ENCODE measurements around the gene FAM118A.
"Not testable (repeated sequence)": the region's sequence is repeated elsewhere in the genome, so short reads cannot be mapped to it uniquely, and the experiment has no call there.

FAM118A gene

DNA sequence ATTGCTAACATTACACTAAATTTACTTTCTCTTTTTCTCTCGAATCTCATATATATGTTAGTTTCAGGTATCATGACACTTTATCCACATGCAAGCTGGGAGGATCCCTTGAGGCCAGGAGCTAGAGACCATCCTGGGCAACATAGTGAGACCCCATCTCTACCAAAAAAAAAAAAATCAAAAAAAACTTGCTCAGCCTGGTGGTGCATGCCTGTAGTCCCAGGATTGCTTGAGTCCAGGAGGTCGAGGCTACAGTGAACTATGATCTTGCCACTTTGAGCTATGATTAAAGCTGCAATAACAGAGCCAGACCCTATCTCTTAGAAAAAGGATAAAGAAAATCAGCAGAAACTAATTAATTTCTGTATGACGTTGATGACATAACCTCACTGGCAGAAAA, 28.7 kb upstream of the FAM118A start:
- no peak for DNase-seq (ENCODE audit: low spot score)

DNA sequence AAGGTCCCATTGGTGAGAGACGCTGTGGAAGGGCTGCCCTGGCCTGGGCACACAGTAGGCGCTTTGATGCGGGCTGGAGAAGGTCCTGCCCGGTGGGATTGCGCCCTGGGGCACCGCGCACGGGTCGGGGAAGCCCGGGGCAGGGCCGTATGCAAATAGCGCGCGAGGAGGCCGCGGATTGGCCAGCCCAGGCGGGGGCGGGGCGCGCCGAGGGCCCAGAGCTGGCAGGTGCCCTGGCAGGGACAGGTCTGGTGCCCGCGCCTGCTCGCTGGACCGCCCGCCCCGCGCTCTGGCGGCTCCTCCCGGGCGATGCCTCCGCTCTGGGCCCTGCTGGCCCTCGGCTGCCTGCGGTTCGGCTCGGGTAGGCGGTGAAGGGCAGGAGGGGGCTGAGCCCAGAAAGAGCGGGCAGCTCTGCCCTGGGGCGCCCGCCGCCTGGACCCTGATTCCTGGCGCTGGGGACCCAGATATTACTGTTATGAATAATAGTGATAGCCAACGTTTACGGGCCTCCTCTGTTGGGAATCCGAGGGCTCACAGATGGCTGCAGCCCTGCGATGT, 24.9 kb upstream of the FAM118A start, which contains the start of gene UPK3A:
Gene UPK3A (plus strand): TSS at position 245 of the 558 bp plus-strand sequence. CDS start 65 bp downstream, at position 310.
- peak; percentile 62 for DNase-seq (ENCODE audit: low spot score)

DNA sequence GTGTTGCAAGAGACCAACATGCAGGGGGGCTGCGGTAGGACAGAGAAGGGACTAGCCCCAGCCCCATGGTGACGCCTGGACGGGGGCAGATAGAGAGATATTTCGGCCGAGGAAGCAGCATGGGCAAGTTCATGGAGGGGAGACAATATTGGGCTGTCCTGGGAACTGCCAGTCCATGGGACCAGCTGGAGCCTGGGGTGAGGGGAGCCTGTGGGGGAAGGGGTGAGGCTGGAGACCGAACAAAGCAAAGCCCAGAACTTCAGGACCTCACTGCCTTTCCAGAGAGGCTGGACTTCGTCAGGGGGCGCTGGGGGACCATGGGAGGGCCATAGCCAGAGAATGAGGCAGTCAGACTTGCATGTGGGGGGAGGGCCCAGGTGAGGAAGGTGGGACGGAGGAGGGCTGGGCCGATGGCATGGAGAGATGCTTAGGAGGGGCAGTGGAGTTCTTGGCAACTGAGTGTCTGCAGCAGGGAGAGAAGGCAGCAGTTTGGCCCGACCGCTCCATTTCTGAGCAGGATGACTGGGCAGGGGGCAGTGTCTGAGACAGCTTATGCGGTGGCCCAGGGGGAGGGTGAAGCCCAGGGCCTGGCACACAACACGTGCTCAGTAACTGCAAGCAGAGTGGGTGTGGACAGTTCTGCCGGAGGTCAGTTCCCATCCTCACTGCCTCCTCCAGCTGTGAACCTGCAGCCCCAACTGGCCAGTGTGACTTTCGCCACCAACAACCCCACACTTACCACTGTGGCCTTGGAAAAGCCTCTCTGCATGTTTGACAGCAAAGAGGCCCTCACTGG, 24.3 kb upstream of the FAM118A start:
- DNase-seq (ENCODE audit: low spot score): no peak

- no peak for DNase-seq (ENCODE audit: low spot score)
Measured at GRCh38 chr22:45286854-45287551, 22.7 kb upstream of the FAM118A start.

DNA sequence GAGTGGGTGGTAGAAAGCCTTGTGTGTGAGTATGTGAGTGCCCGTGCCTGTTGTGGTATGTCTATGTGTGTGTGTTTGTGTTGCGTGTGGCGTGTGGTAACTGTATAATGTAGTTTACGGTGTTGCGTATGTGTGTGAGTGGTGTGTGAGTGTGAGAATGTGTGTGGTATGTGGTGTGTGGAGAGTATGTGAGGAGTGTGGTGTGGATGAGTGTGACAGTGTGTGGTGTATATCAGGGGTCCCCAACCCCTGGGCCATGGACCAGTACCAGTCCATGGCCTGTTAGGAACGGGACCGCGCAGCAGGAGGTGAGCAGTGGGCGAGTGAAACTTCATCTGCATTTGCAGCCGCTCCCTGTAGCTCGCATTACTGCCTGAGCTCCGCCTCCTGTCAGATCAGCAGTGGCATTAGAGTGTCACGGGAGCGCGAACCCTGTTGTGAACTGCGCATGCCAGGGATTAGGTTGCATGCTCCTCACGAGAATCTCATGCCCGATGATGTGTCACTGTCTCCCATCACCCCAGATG, 19.3 kb upstream of the FAM118A start:
- DNase-seq (ENCODE audit: low spot score): peak; percentile 81

- no peak for DNase-seq (ENCODE audit: low spot score)
Measured at GRCh38 chr22:45291061-45291930, 18.4 kb upstream of the FAM118A start.

- DNase-seq (ENCODE audit: low spot score): no peak
Measured at GRCh38 chr22:45291931-45292290, 17.8 kb upstream of the FAM118A start.

DNA sequence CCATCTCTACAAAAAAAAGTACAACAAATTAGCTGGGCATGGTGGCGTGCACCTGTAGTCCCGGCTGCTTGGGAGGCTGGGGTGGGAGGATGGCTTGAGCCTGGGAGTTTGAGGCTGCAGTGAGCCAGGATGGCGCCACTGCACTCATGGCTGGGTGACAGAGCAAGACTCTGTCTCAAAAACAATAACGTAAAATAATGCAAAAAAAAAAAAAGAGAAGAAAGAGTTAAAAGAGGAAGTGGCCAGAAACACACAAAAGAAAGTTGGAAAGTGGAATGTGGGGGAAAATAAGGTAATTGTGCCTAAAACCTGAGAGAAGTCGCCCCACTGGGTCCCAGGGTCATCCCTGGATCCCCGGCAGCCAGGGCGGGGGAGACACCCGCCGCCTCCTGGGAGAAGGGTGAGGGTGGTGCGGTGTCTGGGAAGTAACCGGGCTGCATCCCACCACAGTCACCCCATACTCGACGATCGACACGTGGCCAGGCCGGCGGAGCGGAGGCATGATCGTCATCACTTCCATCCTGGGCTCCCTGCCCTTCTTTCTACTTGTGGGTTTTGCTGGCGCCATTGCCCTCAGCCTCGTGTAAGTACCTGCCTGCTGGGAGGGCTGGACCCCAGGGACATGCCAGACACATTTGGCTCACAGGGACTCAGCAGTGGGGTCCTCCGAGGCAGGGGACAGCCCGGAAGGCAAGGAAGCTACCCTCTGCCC, 16.8 kb upstream of the FAM118A start:
- DNase-seq (ENCODE audit: low spot score): no peak

- DNase-seq (ENCODE audit: low spot score): no peak
Measured at GRCh38 chr22:45294030-45294429, 15.7 kb upstream of the FAM118A start.

DNA sequence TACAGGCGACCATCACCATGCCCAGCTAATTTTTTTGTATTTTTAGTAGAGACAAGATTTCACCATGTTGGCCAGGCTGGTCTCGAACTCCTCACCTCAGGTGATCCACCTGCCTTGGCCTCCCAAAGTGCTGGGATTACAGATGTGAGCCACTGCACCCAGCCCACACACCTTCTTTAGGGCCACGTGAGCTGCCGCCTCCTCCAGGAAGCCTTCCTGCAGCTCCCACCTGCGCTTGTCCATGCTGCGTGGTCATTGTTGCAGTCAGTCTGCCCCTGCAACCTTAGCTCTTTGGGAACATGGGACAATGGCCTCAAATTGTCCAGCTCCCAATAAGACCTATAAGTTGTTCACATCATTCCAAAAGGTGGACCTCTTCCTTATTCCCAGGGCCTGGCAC, 14.7 kb upstream of the FAM118A start:
- not testable (repeated sequence) for DNase-seq (ENCODE audit: low spot score)

- DNase-seq (ENCODE audit: low spot score): no peak
Measured at GRCh38 chr22:45295492-45295891, 14.2 kb upstream of the FAM118A start.

- no peak for DNase-seq (ENCODE audit: low spot score)
Measured at GRCh38 chr22:45296628-45297297, 13.0 kb upstream of the FAM118A start.

DNA sequence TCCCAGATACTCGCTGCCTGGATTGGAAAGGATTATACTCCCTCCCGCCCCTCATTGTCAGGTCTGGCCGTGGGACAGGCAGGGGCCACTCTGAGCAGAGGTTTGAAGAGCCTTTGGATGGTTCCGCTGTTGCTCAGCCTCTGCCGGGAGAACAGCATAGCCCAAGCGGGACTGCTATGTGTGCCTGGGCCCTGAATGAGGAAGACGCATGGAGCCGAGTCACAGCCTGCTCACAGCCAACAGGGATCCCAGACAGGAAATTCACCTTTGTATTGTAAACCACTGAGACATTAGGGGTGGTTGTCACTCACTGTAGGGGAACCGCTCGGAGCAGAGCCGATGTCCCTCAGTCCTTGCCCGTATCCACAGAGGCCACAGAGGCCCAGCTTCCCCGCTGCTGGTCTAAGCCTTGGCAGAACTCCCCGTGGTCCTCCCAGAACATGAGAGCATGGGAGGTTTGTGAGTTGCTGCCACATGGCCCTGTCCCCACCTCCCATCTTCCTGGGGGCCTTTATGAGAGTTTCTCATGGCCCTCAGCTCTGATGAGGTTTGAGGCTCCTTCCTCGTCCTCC, 10.7 kb upstream of the FAM118A start:
- no peak for DNase-seq (ENCODE audit: low spot score)

- DNase-seq (ENCODE audit: low spot score): no peak
Measured at GRCh38 chr22:45302751-45303150, 7.0 kb upstream of the FAM118A start.

DNA sequence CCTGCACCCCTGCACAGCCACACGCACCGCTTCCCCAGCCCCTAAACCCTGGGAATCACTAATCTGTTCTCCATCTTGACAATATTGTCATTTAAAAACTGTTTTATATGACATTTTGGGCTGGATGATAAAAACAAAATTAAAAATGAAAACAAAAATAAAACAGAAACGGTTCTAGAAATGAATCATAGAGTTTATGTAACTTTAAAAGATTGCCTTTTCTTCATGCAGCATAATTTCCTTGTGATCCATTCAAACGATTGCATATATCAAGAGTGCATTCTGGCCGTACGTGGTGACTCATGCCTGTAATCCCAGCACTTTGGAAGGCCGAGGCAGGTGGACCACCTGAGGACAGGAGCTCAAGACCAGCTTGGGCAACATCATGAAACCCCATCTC, 6.6 kb upstream of the FAM118A start:
- no peak for DNase-seq (ENCODE audit: low spot score)

DNA sequence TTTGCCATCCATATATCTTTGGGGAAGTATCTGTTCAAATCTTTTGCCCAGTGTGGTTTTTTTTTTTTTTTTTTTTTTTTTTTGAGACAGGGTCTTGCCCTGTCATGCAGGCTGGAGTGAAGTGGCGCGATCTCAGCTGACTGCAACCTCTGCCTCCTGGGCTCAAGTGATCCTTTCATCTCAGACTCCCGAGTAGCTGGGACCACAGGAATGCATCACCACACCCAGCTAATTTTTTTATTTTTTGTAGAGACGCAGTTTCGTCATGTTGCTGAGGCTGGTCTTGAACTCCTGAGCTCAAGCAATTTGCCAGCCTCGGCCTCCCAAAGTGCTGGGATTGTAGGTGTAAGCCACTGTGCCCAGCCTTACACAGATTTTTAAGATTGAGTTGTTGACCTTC, 4.8 kb upstream of the FAM118A start:
- DNase-seq (ENCODE audit: low spot score): peak; percentile 73

DNA sequence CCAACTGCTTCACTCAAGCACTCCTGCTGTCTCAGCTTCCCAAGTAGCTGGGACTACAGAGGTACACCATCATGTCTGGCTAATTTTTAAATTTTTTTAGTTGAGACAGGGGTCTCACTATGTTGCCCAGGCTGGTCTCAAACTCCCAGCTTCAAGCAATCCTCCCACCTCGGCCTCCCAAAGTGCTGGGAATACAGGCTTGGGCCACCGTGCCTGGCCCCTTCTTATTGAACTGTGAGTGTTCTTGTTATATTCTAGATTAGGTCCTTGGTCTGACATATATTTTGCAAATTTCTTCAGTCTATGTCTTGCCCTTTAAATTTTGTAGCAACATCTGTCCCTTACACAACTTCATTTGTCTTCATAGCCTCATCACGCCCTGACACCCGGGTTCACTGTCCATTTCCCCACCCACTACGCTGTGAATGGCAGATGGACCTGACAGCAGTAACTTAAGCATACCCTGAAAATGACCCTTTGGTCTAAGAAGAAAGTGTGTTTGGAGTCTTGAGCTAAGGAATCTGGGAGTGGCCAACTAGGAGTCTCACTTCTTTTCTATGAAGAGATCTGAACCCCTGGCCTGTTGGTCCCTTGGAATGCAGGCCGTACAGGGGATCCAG, 4.2 kb upstream of the FAM118A start:
- DNase-seq (ENCODE audit: low spot score): peak; percentile 39

DNA sequence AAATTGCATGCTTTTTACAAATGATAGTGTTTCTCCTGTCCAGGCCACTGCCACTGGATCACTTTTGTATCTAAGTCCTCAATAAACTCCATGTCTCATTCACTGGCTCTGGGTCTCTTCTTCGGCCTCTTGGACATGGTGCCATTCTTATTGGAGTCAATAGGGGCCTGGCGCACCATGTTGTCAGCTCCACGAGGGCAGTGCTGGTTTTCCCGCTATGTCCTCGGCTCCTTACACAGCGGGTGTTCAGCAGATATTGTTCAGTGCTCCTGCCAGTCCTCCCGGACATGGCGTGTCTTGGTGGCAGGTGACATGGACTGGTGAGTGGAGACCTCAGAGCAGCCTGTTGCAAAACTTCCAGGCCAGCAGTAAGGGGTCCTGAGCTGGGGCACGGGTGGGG, 3.6 kb upstream of the FAM118A start:
- DNase-seq (ENCODE audit: low spot score): no peak

DNA sequence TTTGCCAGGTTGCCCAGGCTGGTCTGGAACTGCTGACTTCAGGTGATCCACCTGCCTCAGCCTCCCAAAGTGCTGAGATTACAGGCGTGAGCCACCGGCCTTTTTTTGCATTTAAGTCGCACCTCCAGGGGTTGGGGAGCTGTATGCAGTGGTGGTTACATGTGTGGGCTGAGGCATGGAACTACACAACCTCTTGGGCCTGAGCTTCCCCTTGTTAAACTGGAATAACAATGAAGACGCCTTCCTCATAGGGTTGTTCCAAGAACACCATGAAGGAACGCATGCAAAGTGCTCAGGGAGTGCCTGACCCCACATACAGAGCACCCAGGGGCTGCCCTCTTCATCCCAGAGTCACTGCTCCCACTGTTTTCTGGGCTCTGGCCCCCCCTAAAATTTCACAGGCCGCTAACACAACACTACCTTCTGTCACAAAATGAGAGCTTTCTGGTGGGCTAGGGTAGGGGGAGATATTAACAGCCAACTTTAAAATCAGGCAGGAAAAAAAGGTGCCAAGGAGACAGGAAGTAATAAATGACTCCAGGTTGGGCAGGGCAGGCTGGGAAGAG, 1.3 kb upstream of the FAM118A start:
- no peak for DNase-seq (ENCODE audit: low spot score)

Measured in SW480 (cell line).